GM21360 (cell line): Measurements from ENCODE around the gene SRSF3.
A peak's percentile ranks its signal among the peaks of the same experiment; 100 is the strongest.
"Not testable (repeated sequence)": the region's sequence is repeated elsewhere in the genome, so short reads cannot be mapped to it uniquely, and the experiment has no call there.

ENCODE experiments used
- ATAC-seq: cut with Tn5 transposase; IDR thresholded peaks from one replicate; pipeline ENCODE4 v1.9.1; 2021; ENCODE audit warnings: mild to moderate bottlenecking, moderate library complexity; ENCODE audit not compliant: unreplicated experiment

Gene SRSF3

GRCh38 chr6:36574679-36575078 lies 19.5 kb upstream of the SRSF3 start:
- ATAC-seq: no peak

- no peak for ATAC-seq
These were observed 17.6 kb upstream of the SRSF3 start for GRCh38 chr6:36576578-36576977.

- ATAC-seq: no peak
These were observed 16.9 kb upstream of the SRSF3 start for GRCh38 chr6:36577301-36577700.

GRCh38 chr6:36578030-36578429 lies 16.1 kb upstream of the SRSF3 start:
- ATAC-seq: no peak

GRCh38 chr6:36578431-36578830 lies 15.7 kb upstream of the SRSF3 start:
- ATAC-seq: no peak

- ATAC-seq: no peak
These were observed 14.0 kb upstream of the SRSF3 start for GRCh38 chr6:36580184-36580526.

- no peak for ATAC-seq
These were observed 12.4 kb upstream of the SRSF3 start for GRCh38 chr6:36581716-36582115.

- ATAC-seq: no peak
These were observed 7.6 kb upstream of the SRSF3 start for GRCh38 chr6:36586606-36587005.

GRCh38 chr6:36589025-36589400 lies 5.1 kb upstream of the SRSF3 start:
- ATAC-seq: not testable (repeated sequence)

- no peak for ATAC-seq
These were observed 3.9 kb upstream of the SRSF3 start for GRCh38 chr6:36590237-36590636.

- ATAC-seq: no peak
These were observed 1.9 kb upstream of the SRSF3 start for GRCh38 chr6:36592221-36592655.

- peak; percentile 14 for ATAC-seq
These were observed 563 bp upstream of the SRSF3 start for GRCh38 chr6:36593569-36594028.

- ATAC-seq: no peak
These were observed 868 bp downstream of the SRSF3 start for GRCh38 chr6:36594816-36595643.

GRCh38 chr6:36596356-36596755 lies 2.2 kb downstream of the SRSF3 start:
- no peak for ATAC-seq

- no peak for ATAC-seq
These were observed 3.6 kb downstream of the SRSF3 start for GRCh38 chr6:36597775-36598174.

- ATAC-seq: no peak
These were observed 4.2 kb downstream of the SRSF3 start for GRCh38 chr6:36598326-36598725.

- ATAC-seq: no peak
These were observed 4.7 kb downstream of the SRSF3 start for GRCh38 chr6:36598739-36599318.

- no peak for ATAC-seq
These were observed 5.6 kb downstream of the SRSF3 start for GRCh38 chr6:36599791-36600209.

- no peak for ATAC-seq
These were observed 6.5 kb downstream of the SRSF3 start for GRCh38 chr6:36600564-36601146.

GRCh38 chr6:36601818-36602217 lies 7.7 kb downstream of the SRSF3 start:
- ATAC-seq: not testable (repeated sequence)

GRCh38 chr6:36603222-36604089 lies 9.3 kb downstream of the SRSF3 start:
- ATAC-seq: no peak
